Esophagus squamous epithelium (tissue), 5 donors: ENCODE measurements around the gene C1orf210. TPM values are rescaled to one million over a fixed set of nuclear protein-coding genes. Genes with fewer than 3 reads are reported as not detected.

Source experiments
- DNase-seq: peaks from one replicate; lab custom pipeline; 2025; lab: John Stamatoyannopoulos, UW
- H3K27ac ChIP-seq, 4 donors: fragments of 200-600 bp; sonication (generic); one replicate each; pipeline ENCODE4 v1.5.1; 2016 to 2019; ENCODE audit warnings: mild to moderate bottlenecking in 1 of 4
- H3K27me3 ChIP-seq, 4 donors: fragments of 200-600 bp; sonication (generic); 1 replicate in 3 of 4; 2 replicates in 1 of 4; pipeline versions ENCODE4 v1.5.1 to v1.6.0; 2017 to 2021; ENCODE audit warnings: antibody characterized with exemption in 1 of 4
- H3K36me3 ChIP-seq, 3 donors: fragments of 200-600 bp; sonication (generic); one replicate each; pipeline ENCODE4 v1.5.1; 2016 to 2019
- H3K4me1 ChIP-seq, 3 donors: fragments of 200-600 bp; sonication (generic); one replicate each; pipeline ENCODE4 v1.5.1; 2017 to 2019
- H3K4me3 ChIP-seq, 4 donors: fragments of 200-600 bp; sonication (generic); 1 replicate in 3 of 4; 2 replicates in 1 of 4; pipeline ENCODE4 v1.5.1; 2016 to 2019; ENCODE audit warnings: mild to moderate bottlenecking in 2 of 4, moderate library complexity in 1 of 4
- H3K9me3 ChIP-seq, 3 donors: fragments of 200-600 bp; sonication (generic); one replicate each; pipeline ENCODE4 v1.5.1; 2016 to 2019
- POLR2A ChIP-seq, 4 donors: fragments of 450-650 bp; IDR thresholded peaks; one replicate each; pipeline ENCODE4 v1.6.1; 2017; ENCODE audit warnings: antibody characterized with exemption in 4 of 4, mild to moderate bottlenecking in 4 of 4, moderate library complexity in 3 of 4
- WGBS, 2 donors: methylation state at CpG; one replicate each; pipeline ENCODE4 v1.1.5; 2018; 5-methylcytosine and 5-hydroxymethylcytosine counted together
- intact Hi-C: fragments of 100-400 bp; cut with DNase I; formaldehyde crosslinking; loops from one replicate; pipeline ENCODE4 v1.15.0; 2022
- total RNA-seq, 4 donors: library from RNA; depleted of rRNA; stranded (reverse); fragments of >200 nt; gene quantifications; one replicate each; pipeline ENCODE4 v1.1.0, GENCODE V29; 2016
- TF ChIP-seq, protein P1 (sequence below), 6 experiments: fragments of 450-650 bp in 4 of 6; fragments of 200-600 bp in 2 of 6; sonication (generic) in 2 of 6; IDR thresholded peaks; one replicate each; pipeline ENCODE4 v1.5.1; 2016 to 2019; ENCODE audit warnings: antibody characterized with exemption in 6 of 6, mild to moderate bottlenecking in 4 of 6, moderate library complexity in 4 of 6
- donor health status: DM: yes; HTN: yes; CAD: no.

Gene C1orf210
- total RNA-seq, 4 donors from 2014 or later, result 7.9 to 16.2 (median 11.4) TPM

DNA sequence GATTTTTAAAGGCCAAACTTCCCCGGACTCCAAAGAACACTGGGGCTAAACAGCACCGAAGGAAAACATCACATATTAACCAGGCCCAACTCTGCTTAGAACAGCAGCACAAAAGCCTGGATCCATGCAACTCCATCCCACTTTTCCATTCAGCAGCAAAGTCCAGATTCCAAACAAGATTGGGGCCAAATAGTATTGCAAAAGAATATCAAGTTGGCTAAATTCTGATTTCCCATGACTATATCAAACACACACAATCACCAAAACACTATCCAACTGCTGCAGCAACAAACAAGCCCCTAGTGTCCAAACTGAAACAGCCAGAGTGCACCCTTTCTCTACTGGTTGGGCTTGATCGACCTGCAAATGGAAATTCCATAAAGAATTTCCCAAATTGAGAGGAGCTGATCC, 35.0 kb downstream of the C1orf210 start:
- no peaks in the 10 kb centered on the region for H3K27me3 ChIP-seq
- DNase-seq, result no peak
- no peak for TF ChIP-seq POLR2A (IDR thresholded peaks at IDR 0.05)
- TF ChIP-seq, protein P1, sequence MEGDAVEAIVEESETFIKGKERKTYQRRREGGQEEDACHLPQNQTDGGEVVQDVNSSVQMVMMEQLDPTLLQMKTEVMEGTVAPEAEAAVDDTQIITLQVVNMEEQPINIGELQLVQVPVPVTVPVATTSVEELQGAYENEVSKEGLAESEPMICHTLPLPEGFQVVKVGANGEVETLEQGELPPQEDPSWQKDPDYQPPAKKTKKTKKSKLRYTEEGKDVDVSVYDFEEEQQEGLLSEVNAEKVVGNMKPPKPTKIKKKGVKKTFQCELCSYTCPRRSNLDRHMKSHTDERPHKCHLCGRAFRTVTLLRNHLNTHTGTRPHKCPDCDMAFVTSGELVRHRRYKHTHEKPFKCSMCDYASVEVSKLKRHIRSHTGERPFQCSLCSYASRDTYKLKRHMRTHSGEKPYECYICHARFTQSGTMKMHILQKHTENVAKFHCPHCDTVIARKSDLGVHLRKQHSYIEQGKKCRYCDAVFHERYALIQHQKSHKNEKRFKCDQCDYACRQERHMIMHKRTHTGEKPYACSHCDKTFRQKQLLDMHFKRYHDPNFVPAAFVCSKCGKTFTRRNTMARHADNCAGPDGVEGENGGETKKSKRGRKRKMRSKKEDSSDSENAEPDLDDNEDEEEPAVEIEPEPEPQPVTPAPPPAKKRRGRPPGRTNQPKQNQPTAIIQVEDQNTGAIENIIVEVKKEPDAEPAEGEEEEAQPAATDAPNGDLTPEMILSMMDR (IDR thresholded peaks at IDR 0.05), result no peak
- WGBS, 2 donors, result 81 to 92% methylated on average over 3 of the region's 3 CpGs
- no peaks in the 10 kb centered on the region for H3K9me3 ChIP-seq
- intact Hi-C loops, result no loop called here
- no peaks in the 10 kb centered on the region for H3K4me1 ChIP-seq
- H3K4me3 ChIP-seq, result no peak overlapping the region
- no peaks in the 10 kb centered on the region for H3K36me3 ChIP-seq
- no peak overlapping the region for H3K27ac ChIP-seq

DNA sequence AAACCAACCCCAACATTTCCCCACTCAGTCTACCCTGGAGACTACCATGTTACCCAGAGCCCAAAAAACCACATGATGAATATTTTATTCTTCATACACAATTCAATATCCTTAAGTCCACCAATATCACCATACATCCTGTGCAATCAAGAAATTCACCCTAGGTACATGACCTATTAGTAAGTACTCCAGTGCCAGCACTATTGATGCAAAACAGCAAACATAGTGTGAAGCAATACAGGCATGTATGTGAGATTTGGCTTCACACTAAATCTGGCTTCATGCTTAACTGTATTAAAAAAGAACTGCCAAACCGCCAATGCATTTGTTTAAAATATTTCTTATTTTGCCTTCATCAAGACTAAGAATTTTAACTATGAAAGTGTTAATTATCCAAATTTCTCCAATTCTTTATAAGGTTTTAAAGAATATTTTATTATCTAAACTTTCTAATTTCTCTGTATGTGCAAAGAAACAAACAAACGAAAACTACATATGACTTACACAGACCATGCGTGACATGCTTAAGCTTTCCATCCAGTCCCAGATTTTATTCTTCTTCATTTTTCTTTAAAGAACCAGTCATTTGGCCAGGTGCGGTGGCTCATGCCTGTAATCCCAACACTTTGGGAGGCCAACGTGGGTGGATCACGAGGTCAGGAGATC, 38.0 kb downstream of the C1orf210 start:
- intact Hi-C loops, result no loop called here

GRCh38 chr1:43246466-43247213, 38.7 kb downstream of the C1orf210 start:
- no peak for DNase-seq
- intact Hi-C loops, result no loop called here
- no peak overlapping the region for H3K27ac ChIP-seq
- H3K4me3 ChIP-seq, result no peak overlapping the region
- H3K27me3 ChIP-seq, result no peaks in the 10 kb centered on the region
- no peaks in the 10 kb centered on the region for H3K4me1 ChIP-seq
- no peaks in the 10 kb centered on the region for H3K9me3 ChIP-seq
- no peaks in the 10 kb centered on the region for H3K36me3 ChIP-seq
- 95 to 96% methylated on average over 4 of the region's 4 CpGs for WGBS, 2 donors
- no peak for TF ChIP-seq POLR2A (IDR thresholded peaks at IDR 0.05)
- TF ChIP-seq, protein P1 (IDR thresholded peaks at IDR 0.05), result no peak

More for the DNA sequence above, 38.0 kb downstream of the C1orf210 start:
- Histone ChIP-seq H3K9me3 (no peaks in the 10 kb centered on the region), H3K36me3 (no peaks in the 10 kb centered on the region), H3K4me1 (no peaks in the 10 kb centered on the region), H3K27me3 (no peaks in the 10 kb centered on the region), H3K27ac (no peak overlapping the region), H3K4me3 (no peak overlapping the region)
- 84 to 91% methylated on average over 6 of the region's 6 CpGs for WGBS, 2 donors
- TF ChIP-seq, protein P1 (IDR thresholded peaks at IDR 0.05), result no peak
- no peak for TF ChIP-seq POLR2A (IDR thresholded peaks at IDR 0.05)
- no peak for DNase-seq

GRCh38 chr1:43243299-43243698, 42.1 kb downstream of the C1orf210 start:
- intact Hi-C loops, result no loop called here
- DNase-seq, result no peak
- H3K9me3 ChIP-seq, result no peaks in the 10 kb centered on the region
- 80 to 82% methylated on average over 6 of the region's 6 CpGs for WGBS, 2 donors
- no peaks in the 10 kb centered on the region for H3K27me3 ChIP-seq
- no peak overlapping the region for H3K4me3 ChIP-seq
- no peak overlapping the region for H3K27ac ChIP-seq
- H3K4me1 ChIP-seq, result peaks cover 0 to 7% (median 0%) of the 10 kb centered on the region in 3 donors
- H3K36me3 ChIP-seq, result no peaks in the 10 kb centered on the region
- TF ChIP-seq, protein P1 (IDR thresholded peaks at IDR 0.05), result no peak
- TF ChIP-seq POLR2A (IDR thresholded peaks at IDR 0.05), result no peak

GRCh38 chr1:43241413-43241836, 44.0 kb downstream of the C1orf210 start:
- Histone ChIP-seq H3K36me3 (no peaks in the 10 kb centered on the region), H3K27ac (no peak overlapping the region), H3K27me3 (no peaks in the 10 kb centered on the region), H3K4me1 (peaks cover 0 to 14% (median 3%) of the 10 kb centered on the region in 3 donors), H3K9me3 (no peaks in the 10 kb centered on the region), H3K4me3 (no peak overlapping the region)
- TF ChIP-seq, protein P1 (IDR thresholded peaks at IDR 0.05), result no peak
- no peak for TF ChIP-seq POLR2A (IDR thresholded peaks at IDR 0.05)
- intact Hi-C loops, result no loop called here
- DNase-seq, result no peak
- 38 to 54% methylated on average over 5 to 6 of the region's 6 CpGs for WGBS, 2 donors
